IPS-NIHi7 (cell line): ENCODE data around the gene BRD3.
"Not testable (repeated sequence)": the region's sequence is repeated elsewhere in the genome, so short reads cannot be mapped to it uniquely, and the experiment has no call there.

Experiments used
- DNase-seq: peaks from one replicate; pipeline ENCODE4 v3.0.0; 2012; ENCODE audit warnings: mixed read lengths; ENCODE audit errors: extremely low spot score

Gene BRD3

GRCh38 chr9:134067904-134068743 lies at the start of gene BRD3:
Gene BRD3, minus strand, starts transcription at chr9:134068026. Its CDS starts 14,549 bp downstream, at chr9:134053477.
- peak; percentile 96 for DNase-seq

DNA sequence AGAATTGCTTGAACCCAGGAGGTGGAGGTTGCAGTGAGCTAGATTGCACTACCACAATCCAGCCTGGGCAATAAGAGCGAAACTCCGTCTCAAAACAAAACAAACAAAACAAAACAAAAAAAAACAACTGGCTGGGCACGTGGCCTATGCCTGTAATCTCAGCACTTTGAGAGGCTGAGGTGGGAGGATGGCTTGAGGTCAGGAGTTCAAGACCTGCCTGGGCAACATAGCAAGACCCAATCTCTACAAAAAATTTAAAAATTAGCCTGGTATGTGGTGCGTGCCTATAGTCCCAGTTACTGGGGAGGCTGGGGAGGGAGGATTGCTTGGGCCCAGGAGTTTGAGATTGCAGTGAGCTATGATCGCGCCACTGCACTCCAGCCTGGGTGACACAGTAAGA lies 44.7 kb upstream of the BRD3 start:
- no peak for DNase-seq

- no peak for DNase-seq
Observed at GRCh38 chr9:134111064-134111463, 43.2 kb upstream of the BRD3 start.

DNA sequence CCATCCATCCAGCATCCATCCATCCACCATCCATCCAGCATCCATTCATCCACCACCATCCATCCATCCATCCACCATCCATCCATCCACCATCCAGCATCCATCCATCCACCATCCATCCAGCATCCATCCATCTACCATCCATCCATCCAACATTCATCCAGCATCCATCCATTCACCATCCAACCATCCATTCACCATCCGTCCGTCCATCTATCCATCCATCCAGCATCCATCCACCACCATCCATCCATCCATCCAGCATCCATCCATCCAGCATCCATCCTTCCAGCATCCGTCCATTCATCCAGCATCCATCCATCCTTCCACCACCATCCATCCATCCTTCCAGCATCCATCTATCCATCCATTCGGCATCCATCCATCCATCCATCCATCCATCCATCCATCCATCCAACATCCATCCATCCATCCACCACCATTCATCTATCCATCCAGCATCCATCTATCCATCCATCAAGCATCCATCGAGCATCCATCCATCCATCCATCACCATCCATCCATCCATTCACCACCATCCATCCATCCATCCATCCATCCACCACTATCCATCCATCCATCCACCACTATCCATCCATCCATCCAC lies 35.7 kb upstream of the BRD3 start:
- DNase-seq, result no peak

DNA sequence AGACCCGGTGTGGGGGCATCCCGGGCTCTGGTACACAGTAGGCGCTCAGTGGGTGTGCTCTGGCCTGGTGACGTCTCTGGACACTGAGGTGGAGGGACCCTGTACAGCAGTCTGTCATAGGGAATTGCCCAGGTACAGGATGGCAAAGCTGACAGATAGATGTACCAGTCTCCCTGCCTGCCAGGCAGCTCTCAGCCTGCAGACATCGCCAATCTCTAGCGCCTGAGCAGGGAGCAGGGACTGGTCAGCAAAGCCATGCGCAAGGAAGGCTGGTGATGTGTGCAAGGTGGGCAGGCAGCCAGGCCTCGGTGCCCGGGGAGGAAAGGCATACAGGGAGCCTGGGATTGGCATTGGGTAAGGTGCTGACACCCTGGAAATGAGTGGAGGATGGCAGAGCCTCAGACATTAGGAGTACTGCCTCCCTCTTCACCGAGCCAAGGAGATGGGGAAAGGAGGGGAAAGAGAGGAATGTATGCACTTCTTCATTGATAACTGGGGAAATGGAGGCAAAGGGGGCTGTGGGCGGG lies 33.9 kb upstream of the BRD3 start:
- no peak for DNase-seq

DNA sequence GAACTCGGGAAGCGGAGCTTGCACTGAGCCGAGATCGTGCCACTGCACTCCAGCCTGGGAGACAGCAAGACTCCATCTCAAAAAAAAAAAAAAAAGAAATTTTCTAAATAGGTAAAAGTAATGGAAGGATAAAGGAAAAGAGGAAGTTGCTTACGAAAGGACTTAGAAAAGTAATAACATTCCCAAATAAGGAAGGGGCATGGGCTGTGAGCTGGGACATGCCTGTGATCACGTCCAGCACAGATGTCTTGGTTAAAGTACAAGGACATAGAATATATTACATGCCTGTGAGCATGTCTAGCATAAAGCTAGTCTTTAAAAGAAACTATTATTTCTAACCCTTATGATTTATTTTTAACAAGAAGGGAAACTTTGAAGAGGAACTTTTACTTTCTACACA lies 33.3 kb upstream of the BRD3 start:
- DNase-seq, result not testable (repeated sequence)

GRCh38 chr9:134100040-134100439 lies 32.2 kb upstream of the BRD3 start:
- no peak for DNase-seq

DNA sequence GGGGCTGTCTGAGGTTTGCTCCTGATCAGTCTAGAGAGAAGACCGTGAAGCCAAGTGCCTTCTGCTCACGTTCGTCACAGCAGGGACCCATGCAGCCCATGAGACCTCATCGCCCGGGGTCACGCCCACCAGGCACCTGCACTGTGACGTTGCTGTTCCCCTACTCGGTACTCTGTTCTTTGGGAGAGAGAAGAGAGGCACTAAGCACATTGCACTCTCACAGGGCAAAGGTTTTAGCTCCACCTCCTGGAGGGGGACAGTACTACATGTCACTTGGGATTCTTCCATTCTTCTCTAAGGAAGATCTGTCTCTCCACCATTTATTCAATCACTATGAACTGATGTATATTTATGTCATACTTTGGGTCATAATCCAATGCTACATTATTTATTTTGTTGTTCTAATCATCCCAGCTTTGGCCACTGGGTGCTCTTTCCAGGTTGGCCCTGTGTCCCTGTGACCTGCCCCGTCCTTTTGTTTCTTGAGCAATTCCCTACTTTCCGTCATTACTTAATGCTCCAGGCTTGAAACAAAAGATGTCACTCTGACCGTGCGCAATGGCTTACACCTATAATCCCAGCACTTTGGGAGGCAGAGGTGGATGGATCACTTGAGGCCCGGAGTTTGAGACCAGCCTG lies 31.4 kb upstream of the BRD3 start:
- DNase-seq, result peak; percentile 82

- DNase-seq, result no peak
Observed at GRCh38 chr9:134089972-134090371, 22.1 kb upstream of the BRD3 start.

- DNase-seq, result no peak
Observed at GRCh38 chr9:134088063-134088725, 20.4 kb upstream of the BRD3 start.

DNA sequence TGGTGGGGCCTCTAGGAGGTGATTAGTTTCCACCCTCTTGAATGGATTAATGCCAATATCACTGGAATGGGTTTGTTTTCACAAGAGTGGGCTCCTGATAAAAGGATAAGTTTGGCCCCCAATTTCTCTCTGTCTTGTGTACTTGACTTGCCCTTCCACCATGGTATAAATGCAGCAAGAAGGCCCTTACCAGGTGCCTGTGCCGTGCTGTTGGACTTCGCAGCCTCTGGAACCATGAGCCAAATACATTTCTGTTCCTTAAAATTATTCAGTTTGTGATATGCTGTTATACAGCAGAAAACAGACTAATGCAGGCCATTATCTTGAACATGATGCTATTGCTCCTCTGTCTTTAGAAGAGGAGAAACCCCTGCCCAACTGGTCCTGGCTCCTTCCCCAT lies 17.8 kb upstream of the BRD3 start:
- DNase-seq, result no peak

- no peak for DNase-seq
Observed at GRCh38 chr9:134083451-134083850, 15.6 kb upstream of the BRD3 start.

DNA sequence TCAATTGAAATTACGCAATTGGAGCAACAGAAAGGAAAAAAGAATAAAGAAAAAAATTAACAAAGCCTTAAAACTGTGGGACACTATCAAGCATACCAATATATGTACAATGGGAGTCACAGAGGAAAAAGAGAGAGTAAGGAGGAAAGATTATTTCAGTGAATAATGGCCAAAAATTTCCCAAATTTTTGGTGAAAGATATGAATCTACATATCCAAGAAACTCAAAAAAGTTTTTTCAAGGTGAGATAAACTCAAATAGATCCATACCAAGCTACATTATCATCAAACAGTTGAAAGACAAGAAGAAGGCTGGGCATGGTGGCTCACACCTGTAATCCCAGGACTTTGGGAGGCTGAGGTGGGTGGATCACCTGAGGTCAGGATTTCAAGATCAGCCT lies 8.8 kb upstream of the BRD3 start:
- DNase-seq, result no peak

DNA sequence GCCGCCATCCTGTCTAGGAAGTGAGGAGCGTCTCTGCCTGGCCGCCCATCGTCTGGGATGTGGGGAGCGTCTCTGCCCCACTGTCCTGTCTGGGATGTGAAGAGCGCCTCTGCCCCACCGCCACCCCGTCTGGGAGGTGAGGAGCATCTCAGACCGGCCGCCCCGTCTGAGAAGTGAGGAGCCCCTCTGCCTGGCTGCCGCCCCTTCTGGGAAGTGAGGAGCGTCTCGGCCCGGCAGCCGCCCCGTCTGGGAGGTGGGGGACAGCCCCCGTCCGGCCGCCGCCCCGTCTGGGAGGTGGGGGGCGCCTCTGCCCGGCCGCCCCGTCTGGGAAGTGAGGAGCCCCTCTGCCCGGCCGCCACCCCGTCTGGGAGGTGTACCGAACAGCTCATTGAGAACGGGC lies 7.9 kb upstream of the BRD3 start:
- not testable (repeated sequence) for DNase-seq

DNA sequence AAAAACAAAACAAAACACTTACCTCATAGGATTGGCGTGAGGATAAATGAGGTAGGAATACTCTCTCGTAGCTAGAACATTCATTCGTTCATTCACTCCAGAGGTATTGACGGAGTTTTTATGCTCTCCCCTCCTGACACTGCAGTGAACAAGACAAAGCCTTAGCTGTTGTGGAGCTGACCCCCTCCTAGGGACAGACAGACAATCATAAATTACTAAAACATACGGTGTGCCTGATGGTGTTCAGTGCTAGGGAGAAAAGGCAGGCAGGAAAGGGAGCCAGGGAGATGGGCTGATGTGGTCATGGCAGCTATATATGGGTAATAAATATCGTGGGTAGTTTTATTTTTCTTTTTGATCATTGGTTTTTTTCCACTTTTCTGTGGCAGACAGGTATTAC lies 5.7 kb upstream of the BRD3 start:
- DNase-seq, result no peak

GRCh38 chr9:134072683-134073082 lies 4.9 kb upstream of the BRD3 start:
- DNase-seq, result not testable (repeated sequence)

DNA sequence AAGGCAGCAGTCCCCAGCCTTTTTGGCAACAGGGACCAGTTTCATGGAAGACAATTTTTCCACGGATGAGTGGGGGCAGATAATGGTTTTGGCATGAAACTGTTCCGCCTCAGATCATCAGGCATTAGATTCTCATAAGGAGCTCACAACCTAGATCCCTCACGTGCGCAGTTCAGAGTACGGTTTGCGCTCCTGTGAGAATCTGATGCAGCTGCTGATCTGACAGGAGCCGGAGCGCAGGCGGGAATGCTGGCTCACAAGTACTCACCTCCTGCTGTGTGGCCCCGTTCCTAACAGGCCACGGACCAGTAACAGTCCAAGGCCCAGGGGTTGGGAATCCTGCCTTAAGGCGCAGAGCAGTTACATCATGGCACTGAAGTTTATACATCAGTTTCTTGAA lies 3.3 kb upstream of the BRD3 start:
- no peak for DNase-seq

- DNase-seq, result no peak
Observed at GRCh38 chr9:134069480-134070399, 1.9 kb upstream of the BRD3 start.

DNA sequence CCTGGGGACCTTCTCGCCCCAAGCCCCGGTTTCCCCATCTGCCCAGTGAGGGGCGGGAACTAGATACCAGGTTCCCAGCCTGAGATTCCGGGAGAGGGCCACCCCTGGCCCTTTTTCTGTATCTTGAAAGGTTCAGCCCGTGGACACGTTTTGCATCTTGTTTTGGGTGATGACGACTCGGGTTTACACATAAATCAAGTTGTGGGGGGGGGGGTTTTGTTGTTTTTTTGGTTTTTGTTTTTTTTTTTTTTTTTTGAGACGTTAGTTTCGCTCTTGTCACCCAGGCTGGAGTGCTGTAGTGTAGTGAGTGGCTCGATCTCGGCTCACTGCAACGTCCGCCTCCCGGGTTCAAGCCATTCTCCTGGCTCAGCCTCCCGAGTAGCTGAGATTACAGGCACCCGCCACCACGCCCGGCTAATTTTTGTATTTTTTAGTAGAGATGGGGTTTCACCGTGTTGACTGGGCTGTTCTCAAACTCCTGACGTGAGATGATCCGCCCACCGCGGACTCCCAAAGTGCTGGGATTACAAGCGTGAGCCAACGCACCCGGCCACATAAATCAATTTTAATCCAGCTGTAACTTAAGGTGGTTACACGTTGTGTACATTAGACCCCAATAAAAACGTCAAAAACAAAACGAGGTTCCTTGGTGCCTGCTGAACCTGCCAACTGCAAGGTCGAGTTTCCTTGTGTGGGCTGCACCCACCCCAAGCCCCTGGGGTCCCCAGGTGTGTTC lies 1.1 kb upstream of the BRD3 start:
- no peak for DNase-seq
